Erythroblast (primary cell): ENCODE data around the gene DNAJC3.
"Not testable (repeated sequence)": the region's sequence is repeated elsewhere in the genome, so short reads cannot be mapped to it uniquely, and the experiment has no call there.

Source experiments
- DNase-seq, 2 experiments: peaks; one replicate each; lab custom pipeline; 2025; lab: John Stamatoyannopoulos, UW
- GATA1 ChIP-seq: IDR thresholded peaks from 2 replicates; pipeline ENCODE4 v1.6.1; 2011; ENCODE audit warnings: low read depth, mild to moderate bottlenecking, control low read depth, low read length, moderate library complexity
- POLR2A ChIP-seq: IDR thresholded peaks from 2 replicates; pipeline ENCODE4 v1.6.1; 2011; ENCODE audit warnings: mild to moderate bottlenecking, low read length

The DNAJC3 gene

GRCh38 chr13:95714142-95714832 lies 37.3 kb downstream of the DNAJC3 start:
- DNase-seq = no peak
- no peak for TF ChIP-seq GATA1
- no peak for TF ChIP-seq POLR2A

- DNase-seq = no peak
- TF ChIP-seq POLR2A (no peak), GATA1 (no peak)
Observed at GRCh38 chr13:95716231-95716630, 39.3 kb downstream of the DNAJC3 start.

GRCh38 chr13:95722241-95722640 lies 45.3 kb downstream of the DNAJC3 start:
- TF ChIP-seq GATA1 (no peak), POLR2A (no peak)
- no peak for DNase-seq

GRCh38 chr13:95723438-95723837 lies 46.5 kb downstream of the DNAJC3 start:
- DNase-seq = no peak
- TF ChIP-seq GATA1 (no peak), POLR2A (no peak)

GRCh38 chr13:95724252-95724651 lies 47.3 kb downstream of the DNAJC3 start:
- DNase-seq = no peak
- no peak for TF ChIP-seq GATA1
- TF ChIP-seq POLR2A = no peak

GRCh38 chr13:95726876-95727275 lies 49.9 kb downstream of the DNAJC3 start:
- DNase-seq = no peak
- TF ChIP-seq GATA1 (no peak), POLR2A (no peak)

- TF ChIP-seq GATA1 = no peak
- TF ChIP-seq POLR2A = no peak
- no peak for DNase-seq
Observed at GRCh38 chr13:95728957-95729356, 52.0 kb downstream of the DNAJC3 start.

- DNase-seq = no peak
- TF ChIP-seq POLR2A (no peak), GATA1 (no peak)
Observed at GRCh38 chr13:95734124-95734523, 57.2 kb downstream of the DNAJC3 start.

GRCh38 chr13:95740071-95740978 lies 63.4 kb downstream of the DNAJC3 start:
- not testable (repeated sequence) for DNase-seq

- TF ChIP-seq POLR2A (no peak), GATA1 (no peak)
- DNase-seq = no peak
Observed at GRCh38 chr13:95740979-95741320, 64.0 kb downstream of the DNAJC3 start.

- DNase-seq = no peak
- no peak for TF ChIP-seq POLR2A
- no peak for TF ChIP-seq GATA1
Observed at GRCh38 chr13:95741584-95742563, 64.9 kb downstream of the DNAJC3 start.

GRCh38 chr13:95743192-95743591 lies 66.3 kb downstream of the DNAJC3 start:
- no peak for TF ChIP-seq POLR2A
- no peak for TF ChIP-seq GATA1
- no peak for DNase-seq

- no peak for TF ChIP-seq GATA1
- no peak for TF ChIP-seq POLR2A
- no peak for DNase-seq
Observed at GRCh38 chr13:95745289-95745688, 68.3 kb downstream of the DNAJC3 start.

GRCh38 chr13:95745752-95746151 lies 68.8 kb downstream of the DNAJC3 start:
- DNase-seq = peak in 1 of 2 experiments; percentile 9
- TF ChIP-seq POLR2A (no peak), GATA1 (no peak)
